SK-MEL-5 (cell line): ENCODE data around the gene DOK4. TPM values are rescaled to one million over a fixed set of nuclear protein-coding genes. Genes with fewer than 3 reads are reported as not detected.

Source experiments
- DNase-seq: peaks from one replicate; pipeline ENCODE4 v3.0.0-alpha.2; 2016; ENCODE audit warnings: low read depth, low spot score
- in situ Hi-C: cut with HindIII; loops from 2 replicates; pipeline ENCODE4 v1.10.0; 2016; ENCODE audit warnings: low sequenced_read_pairs, high pct_unique_total_duplicates, low pct_unique_long_range_greater_than_20kb
- polyA plus RNA-seq, 2 experiments: library from polyadenylated mRNA; depleted of rRNA; stranded (reverse); fragments of >200 nt; gene quantifications; 2 replicates each; pipeline ENCODE4 v1.2.3, GENCODE V29; 2015
- total RNA-seq: library from RNA; depleted of rRNA; stranded (reverse); fragments of >200 nt; shearing (Covaris generic); gene quantifications from 2 replicates; pipeline ENCODE4 v1.2.3, GENCODE V29; 2014; rRNA removed

DOK4 gene
- total RNA-seq, result 2.5 and 3.6 TPM in 2 replicates
- polyA plus RNA-seq (2015; cell fraction: cytosol; rRNA removed), result 3.9 TPM in 2 replicates
- 3.9 and 5.0 TPM in 2 replicates for polyA plus RNA-seq (2015; cell fraction: nucleus; rRNA removed)

- DNase-seq, result peak; percentile 49
- in situ Hi-C loops, result no loop called here
Measured at GRCh38 chr16:57485916-57486857, at the start of gene DOK4. Gene DOK4, minus strand, starts transcription at chr16:57486493. Its CDS starts 6,986 bp downstream, at chr16:57479507.

- in situ Hi-C loops, result no loop called here
- DNase-seq, result peak; percentile 83
Measured at GRCh38 chr16:57535680-57536305, 49.5 kb upstream of the DOK4 start.

GRCh38 chr16:57534881-57535658, 48.8 kb upstream of the DOK4 start:
- in situ Hi-C loops, result no loop called here
- no peak for DNase-seq

- in situ Hi-C loops, result no loop called here
- no peak for DNase-seq
Measured at GRCh38 chr16:57534337-57534880, 48.1 kb upstream of the DOK4 start.

GRCh38 chr16:57533431-57534336, 47.4 kb upstream of the DOK4 start:
- in situ Hi-C loops, result no loop called here
- DNase-seq, result no peak

- DNase-seq, result no peak
- in situ Hi-C loops, result no loop called here
Measured at GRCh38 chr16:57532266-57532625, 46.0 kb upstream of the DOK4 start.

GRCh38 chr16:57531635-57532265, 45.5 kb upstream of the DOK4 start:
- in situ Hi-C loops, result no loop called here
- DNase-seq, result no peak

- in situ Hi-C loops, result no loop called here
- DNase-seq, result no peak
Measured at GRCh38 chr16:57531253-57531575, 44.9 kb upstream of the DOK4 start.

GRCh38 chr16:57530522-57531252, 44.4 kb upstream of the DOK4 start:
- in situ Hi-C loops, result no loop called here
- DNase-seq, result no peak

GRCh38 chr16:57530104-57530521, 43.8 kb upstream of the DOK4 start:
- in situ Hi-C loops, result no loop called here
- peak; percentile 8 for DNase-seq

GRCh38 chr16:57529391-57530103, 43.3 kb upstream of the DOK4 start:
- in situ Hi-C loops, result no loop called here
- DNase-seq, result no peak

- DNase-seq, result no peak
- in situ Hi-C loops, result no loop called here
Measured at GRCh38 chr16:57528499-57529390, 42.5 kb upstream of the DOK4 start.

GRCh38 chr16:57527610-57528360, 41.5 kb upstream of the DOK4 start:
- no peak for DNase-seq
- in situ Hi-C loops, result no loop called here

- in situ Hi-C loops, result no loop called here
- no peak for DNase-seq
Measured at GRCh38 chr16:57527027-57527426, 40.7 kb upstream of the DOK4 start.
